Stimulated activated CD4-positive, alpha-beta T cell treated with anti-CD3 and anti-CD28 coated beads, Interleukin-12 subunit alpha, Interleukin-12 subunit beta, amount 100 ng/mL, for 48 hours (primary cell): ENCODE results near the gene FRMD3.

Experiments
- DNase-seq, 3 donors: peaks; one replicate each; pipeline ENCODE4 v3.0.0-alpha.2; 2020; ENCODE audit warnings: low read depth in 2 of 3, low spot score in 1 of 3

The FRMD3 gene

GRCh38 chr9:83538172-83538889 is at the start of gene FRMD3:
FRMD3 (minus strand) TSS chr9:83538401; CDS start chr9:83538231, 170 bp downstream.
- peak; percentile 7 to 12 (median 9) for DNase-seq

- no peak for DNase-seq
These were observed 46.8 kb upstream of the FRMD3 start for GRCh38 chr9:83584995-83585394.

- DNase-seq: peak in 2 of 3 donors; percentile 11 to 19
These were observed 45.2 kb upstream of the FRMD3 start for GRCh38 chr9:83583151-83584014.

GRCh38 chr9:83582029-83582428 is 43.8 kb upstream of the FRMD3 start:
- DNase-seq: no peak

- no peak for DNase-seq
These were observed 36.3 kb upstream of the FRMD3 start for GRCh38 chr9:83574482-83574881.

- DNase-seq: no peak
These were observed 34.3 kb upstream of the FRMD3 start for GRCh38 chr9:83572524-83572923.

GRCh38 chr9:83570359-83570758 is 32.2 kb upstream of the FRMD3 start:
- no peak for DNase-seq

GRCh38 chr9:83569326-83569725 is 31.1 kb upstream of the FRMD3 start:
- DNase-seq: no peak

GRCh38 chr9:83563360-83563759 is 25.2 kb upstream of the FRMD3 start:
- no peak for DNase-seq

GRCh38 chr9:83560169-83560826 is 22.1 kb upstream of the FRMD3 start:
- no peak for DNase-seq

GRCh38 chr9:83557771-83558170 is 19.6 kb upstream of the FRMD3 start:
- no peak for DNase-seq

- no peak for DNase-seq
These were observed 19.1 kb upstream of the FRMD3 start for GRCh38 chr9:83557317-83557716.

- no peak for DNase-seq
These were observed 16.1 kb upstream of the FRMD3 start for GRCh38 chr9:83554278-83554677.

- DNase-seq: no peak
These were observed 5.9 kb upstream of the FRMD3 start for GRCh38 chr9:83544002-83544698.

GRCh38 chr9:83538890-83539238 is 663 bp upstream of the FRMD3 start:
- no peak for DNase-seq

GRCh38 chr9:83537331-83538171 is 650 bp downstream of the FRMD3 start:
- no peak for DNase-seq

GRCh38 chr9:83536332-83536731 is 1.9 kb downstream of the FRMD3 start:
- DNase-seq: no peak

GRCh38 chr9:83535736-83536135 is 2.5 kb downstream of the FRMD3 start:
- no peak for DNase-seq

GRCh38 chr9:83533296-83533695 is 4.9 kb downstream of the FRMD3 start:
- no peak for DNase-seq

GRCh38 chr9:83526901-83527300 is 11.3 kb downstream of the FRMD3 start:
- no peak for DNase-seq
